ENCODE results near the gene UBE2E1.

Gene UBE2E1

GRCh38 chr3:23775254-23775909, 30.4 kb upstream of the UBE2E1 start:
- H3K27ac ChIP-seq (ENCODE audit: low read depth, low read length): no peak overlapping the region
- H3K4me3 ChIP-seq (ENCODE audit: low read depth in 1 of 2, low read length in 2 of 2): no peak overlapping the region
- no peaks in the 10 kb centered on the region for H3K9me3 ChIP-seq (ENCODE audit: low read length)
- no peaks in the 10 kb centered on the region for H3K36me3 ChIP-seq (ENCODE audit: insufficient read depth, low read length)
- no peaks in the 10 kb centered on the region for H3K27me3 ChIP-seq (ENCODE audit: control insufficient read depth in 1 of 2, insufficient read depth in 2 of 2, low read length in 2 of 2)
- H3K4me1 ChIP-seq (ENCODE audit: insufficient read depth, low read length): no peaks in the 10 kb centered on the region
- no peak overlapping the region for H3K9ac ChIP-seq (ENCODE audit: low read length)

GRCh38 chr3:23776352-23776891, 29.3 kb upstream of the UBE2E1 start:
- Histone ChIP-seq H3K27ac (ENCODE audit: low read depth, low read length) (no peak overlapping the region), H3K36me3 (ENCODE audit: insufficient read depth, low read length) (no peaks in the 10 kb centered on the region), H3K9me3 (ENCODE audit: low read length) (no peaks in the 10 kb centered on the region), H3K4me3 (ENCODE audit: low read depth in 1 of 2, low read length in 2 of 2) (no peak overlapping the region), H3K9ac (ENCODE audit: low read length) (no peak overlapping the region), H3K4me1 (ENCODE audit: insufficient read depth, low read length) (no peaks in the 10 kb centered on the region), H3K27me3 (ENCODE audit: control insufficient read depth in 1 of 2, insufficient read depth in 2 of 2, low read length in 2 of 2) (no peaks in the 10 kb centered on the region)

GRCh38 chr3:23778446-23778845, 27.3 kb upstream of the UBE2E1 start:
- H3K4me3 ChIP-seq (ENCODE audit: low read depth in 1 of 2, low read length in 2 of 2): no peak overlapping the region
- H3K4me1 ChIP-seq (ENCODE audit: insufficient read depth, low read length): no peaks in the 10 kb centered on the region
- H3K9ac ChIP-seq (ENCODE audit: low read length): no peak overlapping the region
- H3K9me3 ChIP-seq (ENCODE audit: low read length): no peaks in the 10 kb centered on the region
- H3K27ac ChIP-seq (ENCODE audit: low read depth, low read length): no peak overlapping the region
- H3K36me3 ChIP-seq (ENCODE audit: insufficient read depth, low read length): no peaks in the 10 kb centered on the region
- H3K27me3 ChIP-seq (ENCODE audit: control insufficient read depth in 1 of 2, insufficient read depth in 2 of 2, low read length in 2 of 2): no peaks in the 10 kb centered on the region

- Histone ChIP-seq H3K4me3 (ENCODE audit: low read depth in 1 of 2, low read length in 2 of 2) (no peak overlapping the region), H3K9ac (ENCODE audit: low read length) (no peak overlapping the region), H3K27ac (ENCODE audit: low read depth, low read length) (no peak overlapping the region), H3K9me3 (ENCODE audit: low read length) (no peaks in the 10 kb centered on the region), H3K27me3 (ENCODE audit: control insufficient read depth in 1 of 2, insufficient read depth in 2 of 2, low read length in 2 of 2) (no peaks in the 10 kb centered on the region), H3K36me3 (ENCODE audit: insufficient read depth, low read length) (no peaks in the 10 kb centered on the region), H3K4me1 (ENCODE audit: insufficient read depth, low read length) (no peaks in the 10 kb centered on the region)
Observed at GRCh38 chr3:23779841-23780240, 25.9 kb upstream of the UBE2E1 start.

GRCh38 chr3:23781051-23781450, 24.7 kb upstream of the UBE2E1 start:
- Histone ChIP-seq H3K9me3 (ENCODE audit: low read length) (no peaks in the 10 kb centered on the region), H3K4me3 (ENCODE audit: low read depth in 1 of 2, low read length in 2 of 2) (no peak overlapping the region), H3K9ac (ENCODE audit: low read length) (no peak overlapping the region), H3K27ac (ENCODE audit: low read depth, low read length) (no peak overlapping the region), H3K4me1 (ENCODE audit: insufficient read depth, low read length) (peaks cover 9% of the 10 kb centered on the region), H3K36me3 (ENCODE audit: insufficient read depth, low read length) (no peaks in the 10 kb centered on the region), H3K27me3 (ENCODE audit: control insufficient read depth in 1 of 2, insufficient read depth in 2 of 2, low read length in 2 of 2) (no peaks in the 10 kb centered on the region)

GRCh38 chr3:23781871-23782270, 23.9 kb upstream of the UBE2E1 start:
- Histone ChIP-seq H3K36me3 (ENCODE audit: insufficient read depth, low read length) (no peaks in the 10 kb centered on the region), H3K9me3 (ENCODE audit: low read length) (no peaks in the 10 kb centered on the region), H3K4me3 (ENCODE audit: low read depth in 1 of 2, low read length in 2 of 2) (no peak overlapping the region), H3K4me1 (ENCODE audit: insufficient read depth, low read length) (peaks cover 10% of the 10 kb centered on the region), H3K9ac (ENCODE audit: low read length) (no peak overlapping the region), H3K27ac (ENCODE audit: low read depth, low read length) (no peak overlapping the region), H3K27me3 (ENCODE audit: control insufficient read depth in 1 of 2, insufficient read depth in 2 of 2, low read length in 2 of 2) (no peaks in the 10 kb centered on the region)

- Histone ChIP-seq H3K27ac (ENCODE audit: low read depth, low read length) (no peak overlapping the region), H3K36me3 (ENCODE audit: insufficient read depth, low read length) (no peaks in the 10 kb centered on the region), H3K27me3 (ENCODE audit: control insufficient read depth in 1 of 2, insufficient read depth in 2 of 2, low read length in 2 of 2) (no peaks in the 10 kb centered on the region), H3K9ac (ENCODE audit: low read length) (no peak overlapping the region), H3K9me3 (ENCODE audit: low read length) (no peaks in the 10 kb centered on the region), H3K4me1 (ENCODE audit: insufficient read depth, low read length) (peaks cover 10% of the 10 kb centered on the region), H3K4me3 (ENCODE audit: low read depth in 1 of 2, low read length in 2 of 2) (no peak overlapping the region)
Observed at GRCh38 chr3:23785097-23785645, 20.6 kb upstream of the UBE2E1 start.

- H3K4me3 ChIP-seq (ENCODE audit: low read depth in 1 of 2, low read length in 2 of 2): no peak overlapping the region
- H3K9me3 ChIP-seq (ENCODE audit: low read length): no peaks in the 10 kb centered on the region
- no peaks in the 10 kb centered on the region for H3K27me3 ChIP-seq (ENCODE audit: control insufficient read depth in 1 of 2, insufficient read depth in 2 of 2, low read length in 2 of 2)
- peaks cover 10% of the 10 kb centered on the region for H3K4me1 ChIP-seq (ENCODE audit: insufficient read depth, low read length)
- H3K27ac ChIP-seq (ENCODE audit: low read depth, low read length): no peak overlapping the region
- no peak overlapping the region for H3K9ac ChIP-seq (ENCODE audit: low read length)
- H3K36me3 ChIP-seq (ENCODE audit: insufficient read depth, low read length): no peaks in the 10 kb centered on the region
Observed at GRCh38 chr3:23785882-23786281, 19.9 kb upstream of the UBE2E1 start.

GRCh38 chr3:23791678-23792077, 14.1 kb upstream of the UBE2E1 start:
- H3K4me1 ChIP-seq (ENCODE audit: insufficient read depth, low read length): no peaks in the 10 kb centered on the region
- no peak overlapping the region for H3K27ac ChIP-seq (ENCODE audit: low read depth, low read length)
- no peak overlapping the region for H3K4me3 ChIP-seq (ENCODE audit: low read depth in 1 of 2, low read length in 2 of 2)

GRCh38 chr3:23793528-23794134, 12.1 kb upstream of the UBE2E1 start:
- H3K36me3 ChIP-seq (ENCODE audit: insufficient read depth, low read length): no peaks in the 10 kb centered on the region
- no peak overlapping the region for H3K9ac ChIP-seq (ENCODE audit: low read length)
- H3K27ac ChIP-seq (ENCODE audit: low read depth, low read length): no peak overlapping the region
- H3K4me1 ChIP-seq (ENCODE audit: insufficient read depth, low read length): no peaks in the 10 kb centered on the region
- no peaks in the 10 kb centered on the region for H3K27me3 ChIP-seq (ENCODE audit: control insufficient read depth in 1 of 2, insufficient read depth in 2 of 2, low read length in 2 of 2)
- no peak overlapping the region for H3K4me3 ChIP-seq (ENCODE audit: low read depth in 1 of 2, low read length in 2 of 2)
- H3K9me3 ChIP-seq (ENCODE audit: low read length): no peaks in the 10 kb centered on the region

More at GRCh38 chr3:23791678-23792077, 14.1 kb upstream of the UBE2E1 start:
- Histone ChIP-seq H3K9me3 (ENCODE audit: low read length) (no peaks in the 10 kb centered on the region), H3K9ac (ENCODE audit: low read length) (no peak overlapping the region), H3K27me3 (ENCODE audit: control insufficient read depth in 1 of 2, insufficient read depth in 2 of 2, low read length in 2 of 2) (no peaks in the 10 kb centered on the region), H3K36me3 (ENCODE audit: insufficient read depth, low read length) (no peaks in the 10 kb centered on the region)

GRCh38 chr3:23795096-23795495, 10.7 kb upstream of the UBE2E1 start:
- Histone ChIP-seq H3K9me3 (ENCODE audit: low read length) (no peaks in the 10 kb centered on the region), H3K4me1 (ENCODE audit: insufficient read depth, low read length) (no peaks in the 10 kb centered on the region), H3K36me3 (ENCODE audit: insufficient read depth, low read length) (no peaks in the 10 kb centered on the region), H3K4me3 (ENCODE audit: low read depth in 1 of 2, low read length in 2 of 2) (no peak overlapping the region), H3K27ac (ENCODE audit: low read depth, low read length) (no peak overlapping the region), H3K9ac (ENCODE audit: low read length) (no peak overlapping the region), H3K27me3 (ENCODE audit: control insufficient read depth in 1 of 2, insufficient read depth in 2 of 2, low read length in 2 of 2) (no peaks in the 10 kb centered on the region)
